ENCODE results near the gene C11orf97.

GRCh38 chr11:94543695-94544645, 31.7 kb downstream of the C11orf97 start, which contains the start of gene FUT4:
- TF ChIP-seq ZNF239 (tag by site-specific recombination; IDR thresholded peaks at IDR 0.05), result no peak
- TF ChIP-seq CTCF (tag by site-specific recombination; IDR thresholded peaks at IDR 0.05), result peak; percentile 22; the same call in 1 of the 2 replicates
- peak; percentile 83 for TF ChIP-seq KLF16 (tag by site-specific recombination; IDR thresholded peaks at IDR 0.05)
